GM12874 (cell line): ENCODE data around the gene PAEP.

Experiments
- CTCF ChIP-seq: IDR thresholded peaks from 2 replicates; pipeline ENCODE4 v1.5.1; 2011; ENCODE audit warnings: low read depth, mild to moderate bottlenecking, control low read depth, low read length, moderate library complexity; ENCODE audit not compliant: insufficient read depth

The PAEP gene

GRCh38 chr9:135561391-135562234 lies at the start of gene PAEP:
Gene PAEP (plus strand): TSS chr9:135561756.
- no peak for TF ChIP-seq CTCF

DNA sequence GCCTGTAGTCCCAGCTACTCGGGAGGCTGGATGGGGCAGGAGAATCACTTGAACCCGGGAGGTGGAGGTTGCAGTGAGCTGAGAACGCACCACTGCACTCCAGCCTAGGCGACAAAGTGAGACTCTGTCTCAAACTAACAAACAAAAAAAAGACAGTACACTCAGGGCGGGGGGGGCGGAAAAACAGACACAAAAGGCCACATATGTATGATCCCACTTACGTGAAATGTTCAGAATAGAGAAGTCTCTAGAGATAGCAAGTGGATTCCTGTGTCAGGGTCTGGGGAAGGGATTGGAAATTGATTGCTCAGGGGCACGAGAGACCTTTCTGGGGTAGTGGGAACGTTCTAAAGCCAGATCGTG lies 49.3 kb upstream of the PAEP start:
- no peak for TF ChIP-seq CTCF

DNA sequence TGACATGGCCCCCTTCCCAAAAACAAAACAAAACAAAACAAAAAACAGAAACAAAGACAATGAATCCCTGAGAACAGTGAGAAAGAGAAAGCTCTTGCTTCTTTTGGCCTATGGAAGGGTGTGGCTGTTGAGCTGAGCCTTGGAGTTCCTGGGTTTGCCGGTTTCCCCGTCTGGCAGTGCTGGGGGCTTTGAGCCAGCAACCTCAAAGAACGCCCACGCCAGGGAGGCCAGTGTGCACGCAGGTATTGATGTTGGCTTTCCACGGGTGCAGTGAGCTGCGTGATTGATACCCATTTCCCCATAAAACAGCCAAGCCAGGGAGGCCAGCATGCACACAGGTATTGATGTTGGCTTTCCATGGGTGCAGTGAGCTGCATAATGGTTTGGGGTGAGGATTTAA lies 48.7 kb upstream of the PAEP start:
- TF ChIP-seq CTCF: no peak

DNA sequence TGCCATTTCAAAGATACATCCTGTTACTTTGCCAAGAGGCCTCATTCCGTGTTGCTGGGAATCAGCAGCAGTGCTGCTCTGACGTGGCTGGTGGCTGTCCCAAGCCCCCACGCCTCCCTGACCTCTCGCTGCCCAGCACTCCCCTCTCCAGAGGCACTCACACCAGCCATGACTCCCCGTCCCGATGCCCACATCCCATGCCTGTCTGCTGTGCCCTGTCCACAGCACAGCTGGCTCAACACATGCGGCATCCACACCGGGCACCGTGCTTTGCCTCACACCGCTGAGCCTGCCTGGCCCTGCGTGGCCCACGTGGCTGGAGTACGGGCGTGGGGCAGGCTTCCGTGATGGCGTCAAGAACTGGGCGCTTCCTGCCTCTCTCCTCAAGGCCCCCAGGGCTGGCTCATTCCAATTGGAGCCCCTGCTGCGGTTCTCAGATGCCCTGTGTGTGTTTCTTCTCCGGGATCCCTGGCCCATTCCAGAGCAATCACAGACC lies 48.2 kb upstream of the PAEP start:
- TF ChIP-seq CTCF: no peak

DNA sequence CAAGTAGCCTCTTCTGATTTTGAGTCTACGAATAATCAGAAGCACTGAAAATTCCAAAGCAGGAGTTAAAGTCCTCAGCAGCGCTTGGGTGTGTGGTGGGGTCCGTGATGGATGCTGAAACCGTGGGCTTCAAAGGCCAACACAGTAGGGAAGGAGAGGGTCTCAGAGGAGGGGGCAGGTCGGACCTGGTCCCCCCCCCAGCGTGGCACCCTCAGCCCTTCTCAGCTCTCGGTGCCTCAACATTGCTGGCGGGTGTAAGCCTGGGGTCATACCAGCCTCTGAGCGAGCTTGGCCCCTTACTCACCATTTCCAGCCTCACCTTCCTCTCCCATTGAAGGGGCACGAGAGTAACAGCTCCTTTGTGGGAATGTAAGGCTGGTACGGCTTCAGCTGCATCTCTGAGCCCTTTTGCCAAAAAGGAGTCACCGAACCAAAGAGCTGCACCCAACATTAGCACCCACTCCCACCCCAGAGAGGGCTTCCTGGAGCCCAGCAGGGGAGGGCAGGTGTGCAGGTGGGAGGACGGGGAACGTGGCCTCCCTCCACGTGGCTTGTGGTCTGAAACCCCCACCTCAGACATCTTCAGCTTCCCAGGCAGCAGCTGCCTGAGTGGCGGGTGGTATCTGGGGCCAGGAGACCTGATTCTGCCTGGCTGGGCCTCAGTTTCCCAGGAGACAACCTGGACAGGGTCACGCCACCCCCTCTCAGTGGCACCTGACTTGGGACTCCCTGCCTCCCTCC lies 47.0 kb upstream of the PAEP start:
- TF ChIP-seq CTCF: no peak

GRCh38 chr9:135515083-135515951 lies 46.2 kb upstream of the PAEP start:
- no peak for TF ChIP-seq CTCF
